ENCODE measurements around the gene SELENON.
"Not testable (repeated sequence)": the region's sequence is repeated elsewhere in the genome, so short reads cannot be mapped to it uniquely, and the experiment has no call there.

Gene SELENON

GRCh38 chr1:25832336-25833037 is 32.5 kb downstream of the SELENON start:
- DNase-seq = no peak

DNA sequence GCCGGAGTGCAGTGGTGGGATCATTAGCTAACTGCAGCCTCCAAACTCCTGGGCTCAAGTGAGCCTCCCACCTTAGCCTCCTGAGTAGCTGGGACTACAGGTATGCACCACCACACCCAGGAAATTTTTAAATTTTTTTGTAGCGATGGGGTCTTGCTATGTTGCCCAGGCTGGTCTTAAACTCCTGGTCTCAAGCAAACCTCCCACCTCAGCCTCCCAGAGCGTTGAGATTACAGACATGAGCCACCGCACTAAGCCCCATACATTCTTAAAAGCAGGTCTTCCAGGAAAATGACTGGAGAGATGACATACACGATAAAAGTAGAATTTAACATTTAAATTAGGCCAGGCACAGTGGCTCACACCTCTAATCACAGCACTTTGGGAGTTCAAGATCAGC is 33.2 kb downstream of the SELENON start:
- no peak for DNase-seq

DNA sequence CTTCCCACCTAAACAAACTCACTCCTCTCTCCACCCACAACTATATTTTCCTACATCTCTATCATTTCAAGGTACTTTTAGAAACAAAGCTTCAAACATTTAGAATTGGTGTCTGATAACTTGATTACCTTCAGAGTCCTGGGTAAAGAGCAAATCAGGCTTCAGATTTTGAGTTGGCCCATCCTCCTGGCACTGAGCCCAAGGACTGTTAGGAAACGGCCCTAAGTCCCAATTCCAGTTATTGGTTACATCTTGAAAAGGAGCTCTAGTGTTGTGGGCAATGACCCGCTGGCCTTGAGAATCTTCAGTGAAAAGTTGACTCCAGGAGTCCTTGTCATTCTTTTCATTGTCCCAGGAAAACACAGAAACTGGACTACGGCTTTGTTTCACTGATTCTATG is 34.9 kb downstream of the SELENON start:
- DNase-seq = no peak

- no peak for DNase-seq
Observed at GRCh38 chr1:25836695-25837094, 36.7 kb downstream of the SELENON start.

DNA sequence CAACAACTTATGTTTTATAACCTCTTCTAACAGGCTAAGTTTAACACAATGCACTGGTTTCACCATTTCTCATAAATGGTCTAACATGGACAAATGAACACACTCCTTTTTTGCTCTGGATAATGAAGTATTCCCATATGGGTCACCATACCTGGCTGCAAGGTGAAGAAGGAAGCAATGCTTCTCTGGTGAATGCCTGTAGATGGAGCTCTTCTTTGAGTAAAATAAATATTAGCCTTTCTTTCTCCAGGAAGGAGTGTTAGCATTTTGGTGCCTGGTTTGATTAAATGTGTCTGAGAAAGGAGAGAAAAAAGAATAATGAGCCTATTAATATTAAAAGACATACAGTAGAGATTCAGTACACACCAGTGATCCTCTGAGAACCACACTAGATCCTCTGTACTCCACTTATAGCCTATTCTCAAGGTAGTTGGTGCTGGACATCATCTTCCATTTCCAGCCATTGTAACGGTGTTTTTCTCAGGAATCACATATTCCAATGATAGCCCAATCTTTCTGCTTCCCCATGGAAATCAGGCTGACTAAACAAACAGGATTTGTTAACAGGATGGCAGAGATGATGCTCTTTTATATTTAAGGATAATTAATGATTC is 37.4 kb downstream of the SELENON start:
- DNase-seq = no peak

DNA sequence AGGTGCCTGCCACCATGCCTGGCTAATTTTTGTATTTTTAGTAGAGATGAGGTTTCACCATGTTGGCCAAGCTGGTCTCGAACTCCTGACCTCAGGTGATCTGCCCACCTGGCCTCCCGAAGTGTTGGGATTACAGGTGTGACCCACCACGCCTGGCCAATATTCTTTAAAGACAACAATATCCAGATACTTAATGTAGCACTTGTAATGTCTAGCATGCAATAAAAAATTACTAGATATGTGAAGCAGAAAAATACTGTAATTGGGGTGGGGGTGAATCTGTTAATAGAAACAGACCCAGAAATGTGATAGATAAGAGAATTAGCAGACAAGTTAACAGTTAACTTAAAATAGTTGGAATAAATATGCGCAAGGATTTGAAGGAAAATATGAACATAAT is 39.8 kb downstream of the SELENON start:
- not testable (repeated sequence) for DNase-seq

DNA sequence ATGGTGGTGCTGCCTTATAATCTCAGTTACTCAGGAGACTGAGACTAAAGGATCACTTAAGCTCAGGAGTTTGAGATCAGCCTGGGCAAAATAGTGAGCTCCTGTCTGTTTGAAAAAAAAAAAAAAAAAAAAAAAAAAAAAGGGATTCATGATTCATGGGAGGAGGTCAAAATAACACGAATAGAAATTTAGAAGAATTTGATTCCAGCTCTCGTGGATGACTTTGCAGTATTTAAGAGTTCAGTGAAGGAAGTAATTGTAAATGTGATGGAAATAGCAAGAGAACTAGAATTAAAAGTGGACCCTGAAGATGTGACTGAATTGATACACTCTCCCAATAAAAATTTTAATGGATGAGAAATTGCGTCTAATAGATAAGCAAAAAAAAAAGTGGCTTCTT is 43.5 kb downstream of the SELENON start:
- no peak for DNase-seq

DNA sequence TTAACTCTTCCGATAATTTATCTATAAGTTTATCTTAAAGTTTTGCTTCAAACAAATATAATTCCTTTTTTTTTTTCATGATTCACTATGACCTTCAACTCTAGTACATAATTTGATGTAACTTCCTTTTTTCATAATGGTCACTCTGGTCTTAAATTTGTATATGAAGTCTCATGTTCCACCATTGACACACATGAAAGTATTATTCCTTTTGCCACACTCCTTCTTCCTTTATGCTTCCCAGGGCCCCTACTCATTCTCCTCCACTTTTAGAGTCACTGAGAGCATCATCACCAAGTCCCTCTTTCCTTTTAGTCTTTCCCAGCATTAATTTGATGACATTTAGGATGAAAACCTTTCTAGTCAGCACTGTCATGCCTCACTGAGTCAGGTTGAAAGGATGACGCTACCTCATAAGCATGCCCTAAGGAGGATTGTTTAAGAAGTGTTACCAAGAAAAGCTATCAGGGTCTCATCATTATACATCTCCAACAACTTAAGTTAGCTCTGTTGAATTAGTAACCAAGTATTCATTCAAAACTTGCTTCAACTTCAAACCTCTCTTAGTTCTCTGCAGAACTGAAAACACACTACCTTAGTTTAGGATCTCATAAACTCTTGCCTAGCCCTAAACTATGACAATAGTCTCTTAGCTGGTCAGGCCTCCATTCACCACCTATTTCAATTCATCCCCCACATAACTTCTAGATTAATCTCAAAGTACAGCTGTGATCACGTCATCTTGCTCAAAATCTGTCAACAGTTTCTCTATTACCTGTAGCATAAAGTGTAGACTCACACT is 44.7 kb downstream of the SELENON start:
- DNase-seq = no peak

DNA sequence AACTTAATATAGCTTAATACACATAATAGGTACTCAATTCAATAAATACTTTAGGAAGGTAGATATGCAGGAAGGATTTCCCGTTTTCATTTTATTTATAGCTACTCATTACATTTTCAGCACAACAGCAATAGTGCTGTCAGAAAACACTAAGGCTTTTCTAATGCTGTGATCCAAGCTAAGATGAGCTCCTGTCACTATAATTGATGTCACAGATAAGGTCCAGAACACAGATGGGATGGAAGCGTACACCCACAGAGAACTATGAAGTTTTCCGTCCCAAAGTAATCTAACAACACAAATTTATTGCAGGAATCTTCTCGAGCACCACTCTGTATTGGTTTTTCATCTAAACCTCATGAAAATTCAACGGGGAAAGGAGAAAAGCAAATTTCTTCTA is 45.7 kb downstream of the SELENON start:
- no peak for DNase-seq

DNA sequence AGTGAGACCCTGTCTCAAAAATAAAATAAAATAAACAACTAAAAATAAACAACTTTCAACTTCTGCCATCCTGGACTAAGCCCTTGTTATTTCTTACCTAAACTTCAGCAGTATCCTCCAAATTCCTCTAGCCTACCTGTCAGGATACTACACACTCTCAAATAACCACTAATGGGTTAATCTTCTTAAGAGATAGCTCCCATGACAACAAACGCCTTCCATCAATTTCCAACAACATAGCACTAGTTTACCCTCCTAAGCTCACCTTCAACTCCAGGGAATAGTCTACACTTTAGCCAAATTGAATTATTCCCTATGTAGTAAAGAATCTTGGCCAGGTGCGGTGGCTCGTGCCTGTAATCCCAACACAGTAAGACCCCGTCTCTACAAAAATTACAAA is 47.9 kb downstream of the SELENON start:
- DNase-seq = no peak

- DNase-seq = no peak
Observed at GRCh38 chr1:25848531-25848930, 48.5 kb downstream of the SELENON start.

- DNase-seq = no peak
Observed at GRCh38 chr1:25854554-25854953, 54.6 kb downstream of the SELENON start.

GRCh38 chr1:25856856-25857255 is 56.9 kb downstream of the SELENON start:
- no peak for DNase-seq

DNA sequence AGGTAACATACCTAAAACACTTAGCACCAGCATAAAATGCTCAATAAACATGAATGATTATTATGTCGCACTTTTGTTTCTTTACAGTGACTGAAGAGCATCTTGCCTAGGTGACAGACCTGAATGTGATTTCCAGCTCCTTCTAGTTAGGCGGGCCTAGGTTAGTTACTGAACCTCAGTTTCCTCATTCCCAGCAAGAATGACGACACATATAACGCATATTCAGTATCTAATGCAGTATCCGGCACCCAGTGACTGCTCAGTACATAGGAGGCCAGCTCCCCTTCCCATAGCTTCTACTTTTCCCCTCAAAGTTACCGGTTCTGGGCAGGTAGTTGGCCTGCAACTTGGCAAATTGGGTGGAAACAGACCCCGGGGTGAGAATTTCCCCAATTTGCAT is 58.5 kb downstream of the SELENON start:
- DNase-seq = no peak

GRCh38 chr1:25858906-25859789 is 59.2 kb downstream of the SELENON start, which contains the start of gene AUNIP:
AUNIP (minus strand) TSS chr1:25859457; CDS start chr1:25859357, 100 bp downstream.
- DNase-seq = no peak

DNA sequence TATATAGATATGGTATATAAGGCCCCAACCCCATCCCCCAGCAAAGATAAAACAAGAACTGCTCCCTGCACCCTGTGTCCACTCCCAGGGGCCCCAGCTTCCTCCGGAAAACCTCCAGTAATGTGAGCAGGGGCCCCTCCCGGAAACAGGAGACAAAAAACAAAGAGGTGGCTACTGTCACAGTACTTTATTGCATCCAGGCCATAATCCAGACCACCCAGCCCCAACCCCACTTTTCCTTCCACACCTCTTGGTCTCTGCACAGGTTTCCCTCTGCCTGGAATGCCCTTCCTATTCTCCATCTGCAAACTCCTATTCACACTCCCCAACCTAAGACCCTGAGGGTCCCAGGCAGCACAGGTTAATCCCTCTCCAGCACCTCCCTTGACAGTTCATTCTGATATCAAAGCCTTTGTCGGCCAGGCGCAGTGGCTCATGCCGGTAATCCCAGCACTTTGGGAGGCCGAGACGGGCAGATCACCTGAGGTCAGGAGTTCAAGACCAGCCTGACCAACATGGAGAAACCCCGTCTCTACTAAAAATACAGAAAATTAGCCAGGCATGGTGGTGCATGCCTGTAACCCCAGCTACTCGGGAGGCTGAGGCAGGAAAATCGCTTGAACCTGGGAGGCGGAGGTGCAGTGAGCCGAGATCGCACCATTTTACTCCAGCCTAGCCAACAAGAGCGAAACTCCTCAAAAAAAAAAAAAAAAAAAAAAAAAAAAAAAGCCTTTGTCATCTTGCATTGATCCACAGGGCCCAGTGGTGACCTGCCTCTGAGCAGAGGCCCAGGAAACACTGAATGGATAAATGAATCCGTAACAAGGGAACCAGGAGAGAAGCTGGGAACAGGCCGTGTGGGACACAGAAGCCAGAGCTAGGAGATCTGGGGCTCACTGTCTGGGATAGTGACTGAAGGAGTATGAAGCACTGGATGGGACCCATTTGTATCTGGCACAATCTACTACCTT is 61.6 kb downstream of the SELENON start:
- no peak for DNase-seq

- no peak for DNase-seq
Observed at GRCh38 chr1:25862785-25863485, 62.9 kb downstream of the SELENON start.

GRCh38 chr1:25863486-25864262 is 63.7 kb downstream of the SELENON start:
- no peak for DNase-seq

- no peak for DNase-seq
Observed at GRCh38 chr1:25864434-25864833, 64.4 kb downstream of the SELENON start.

GRCh38 chr1:25866288-25866687 is 66.3 kb downstream of the SELENON start:
- no peak for DNase-seq

All from cortex of kidney (tissue), 1 donor.